ENCODE measurements around the gene LRCH1. TPM values are rescaled to one million over a fixed set of nuclear protein-coding genes. Genes with fewer than 3 reads are reported as not detected.

The LRCH1 gene
- total and polyA plus RNA-seq, 2 of the 13 experiments (the other 11 are each of a cell fraction or from before 2014, with no cell fraction given) = 4.1 to 12.6 TPM

GRCh38 chr13:46614582-46614981 is 61.6 kb downstream of the LRCH1 start:
- intact Hi-C loops (cut with micrococcal nuclease; ENCODE audit: unreplicated experiment) (no loop called here), in situ Hi-C loops (cut with HindIII; ENCODE audit: extremely low pct_ligation_motif_present, low pct_unique_long_range_greater_than_20kb) (no loop called here)
- ATAC-seq (no peak), DNase-seq (ENCODE audit: low spot score) (no peak), FAIRE-seq (no peak)
- H3K4me3 ChIP-seq (replicated peaks in 1 of 3; ENCODE audit: insufficient read depth in 1 of 3, low read depth in 2 of 3, low read length in 3 of 3) = no peak overlapping the region
- no TSS peak for BruUV-seq (replicated peaks)
- H3K4me1 ChIP-seq (ENCODE audit: insufficient read depth, low read length) = peaks cover 24% of the 10 kb centered on the region
- no peak overlapping the region for H3K27ac ChIP-seq (ENCODE audit: extremely low read length, insufficient read depth, low read length)
- H3K36me3 ChIP-seq (replicated peaks in 1 of 2; ENCODE audit: control insufficient read depth in 1 of 2, insufficient read depth in 2 of 2, low read length in 2 of 2) = no peaks in the 10 kb centered on the region; a peak in 1 of 5 replicates
- TF ChIP-seq KLF12 (CRISPR knock-in tag; IDR thresholded peaks at IDR 0.05; ENCODE audit: borderline replicate concordance) (no peak), ZNF879 (CRISPR knock-in tag; IDR thresholded peaks at IDR 0.05) (no peak), HNRNPK (IDR thresholded peaks at IDR 0.05; ENCODE audit: low read depth, low read length, poor library complexity, severe bottlenecking) (no peak), MIER3 (CRISPR knock-in tag; IDR thresholded peaks at IDR 0.05; ENCODE audit: borderline replicate concordance) (no peak), SP140L (CRISPR knock-in tag; IDR thresholded peaks at IDR 0.05; ENCODE audit: borderline replicate concordance) (no peak), ARNT (IDR thresholded peaks at IDR 0.05) (no peak), HDAC1 (CRISPR knock-in tag; IDR thresholded peaks at IDR 0.05) (no peak), SRSF1 (optimal IDR thresholded peaks at IDR 0.05; ENCODE audit: low read depth, low read length) (no peak), ZFP82 (CRISPR knock-in tag; IDR thresholded peaks at IDR 0.05; ENCODE audit: borderline replicate concordance) (no peak), REL (CRISPR knock-in tag; conservative IDR thresholded peaks at IDR 0.05) (no peak), CREB1 (IDR thresholded peaks at IDR 0.05) (no peak), CREB1 (CRISPR knock-in tag; IDR thresholded peaks at IDR 0.05) (no peak), ZNF558 (CRISPR knock-in tag; IDR thresholded peaks at IDR 0.05; ENCODE audit: borderline replicate concordance) (no peak), SNAPC4 (CRISPR knock-in tag; IDR thresholded peaks at IDR 0.05) (no peak), SETDB1 (CRISPR knock-in tag; IDR thresholded peaks at IDR 0.05; ENCODE audit: borderline replicate concordance) (no peak), ATM (IDR thresholded peaks at IDR 0.05; ENCODE audit: borderline replicate concordance) (no peak), ZBTB20 (CRISPR knock-in tag; IDR thresholded peaks at IDR 0.05; ENCODE audit: borderline replicate concordance, low read depth) (no peak)
- TF ChIP-seq, protein P1, sequence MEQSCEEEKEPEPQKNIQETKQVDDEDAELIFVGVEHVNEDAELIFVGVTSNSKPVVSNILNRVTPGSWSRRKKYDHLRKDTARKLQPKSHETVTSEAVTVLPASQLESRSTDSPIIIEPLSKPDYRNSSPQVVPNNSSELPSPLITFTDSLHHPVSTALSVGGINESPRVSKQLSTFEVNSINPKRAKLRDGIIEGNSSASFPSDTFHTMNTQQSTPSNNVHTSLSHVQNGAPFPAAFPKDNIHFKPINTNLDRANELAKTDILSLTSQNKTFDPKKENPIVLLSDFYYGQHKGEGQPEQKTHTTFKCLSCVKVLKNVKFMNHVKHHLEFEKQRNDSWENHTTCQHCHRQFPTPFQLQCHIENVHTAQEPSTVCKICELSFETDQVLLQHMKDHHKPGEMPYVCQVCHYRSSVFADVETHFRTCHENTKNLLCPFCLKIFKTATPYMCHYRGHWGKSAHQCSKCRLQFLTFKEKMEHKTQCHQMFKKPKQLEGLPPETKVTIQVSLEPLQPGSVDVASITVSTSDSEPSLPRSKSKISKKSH (CRISPR knock-in tag; IDR thresholded peaks at IDR 0.05; ENCODE audit: borderline replicate concordance) = no peak
- TF ChIP-seq, protein P2, sequence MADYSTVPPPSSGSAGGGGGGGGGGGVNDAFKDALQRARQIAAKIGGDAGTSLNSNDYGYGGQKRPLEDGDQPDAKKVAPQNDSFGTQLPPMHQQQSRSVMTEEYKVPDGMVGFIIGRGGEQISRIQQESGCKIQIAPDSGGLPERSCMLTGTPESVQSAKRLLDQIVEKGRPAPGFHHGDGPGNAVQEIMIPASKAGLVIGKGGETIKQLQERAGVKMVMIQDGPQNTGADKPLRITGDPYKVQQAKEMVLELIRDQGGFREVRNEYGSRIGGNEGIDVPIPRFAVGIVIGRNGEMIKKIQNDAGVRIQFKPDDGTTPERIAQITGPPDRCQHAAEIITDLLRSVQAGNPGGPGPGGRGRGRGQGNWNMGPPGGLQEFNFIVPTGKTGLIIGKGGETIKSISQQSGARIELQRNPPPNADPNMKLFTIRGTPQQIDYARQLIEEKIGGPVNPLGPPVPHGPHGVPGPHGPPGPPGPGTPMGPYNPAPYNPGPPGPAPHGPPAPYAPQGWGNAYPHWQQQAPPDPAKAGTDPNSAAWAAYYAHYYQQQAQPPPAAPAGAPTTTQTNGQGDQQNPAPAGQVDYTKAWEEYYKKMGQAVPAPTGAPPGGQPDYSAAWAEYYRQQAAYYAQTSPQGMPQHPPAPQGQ (CRISPR knock-in tag; IDR thresholded peaks at IDR 0.05; ENCODE audit: borderline replicate concordance) = no peak
- ChIA-PET CTCF (ENCODE audit: low intra/inter-chr PET ratio, low total read pairs) (no interaction called here), POLR2A (no interaction called here)
- H3K9ac ChIP-seq (ENCODE audit: insufficient read depth, low read depth, low read length) = no peak overlapping the region
- 98% methylated on average over 7 of the region's 7 CpGs for WGBS (ENCODE audit: low lambda C conversion rate)
- no peaks in the 10 kb centered on the region for H4K20me1 ChIP-seq (ENCODE audit: insufficient read depth, low read length)
- H3K4me2 ChIP-seq (ENCODE audit: low read depth, low read length) = no peak overlapping the region
- H2AFZ ChIP-seq (ENCODE audit: low read length) = no peak overlapping the region
- peaks cover 68% of the 10 kb centered on the region for H3K79me2 ChIP-seq (ENCODE audit: insufficient read depth, low read length)
- no peaks in the 10 kb centered on the region for H3K27me3 ChIP-seq (ENCODE audit: control insufficient read depth in 1 of 2, insufficient read depth in 2 of 2, low read length in 2 of 2)
- no peaks in the 10 kb centered on the region for H3K9me3 ChIP-seq (ENCODE audit: low read length)

All from HepG2 (cell line).